DMS114 treated with DMSO at 0.1 percent for 48 hours (cell line): Measurements from ENCODE around the gene NPTXR.
A peak's percentile ranks its signal among the peaks of the same experiment; 100 is the strongest.

Experiments
- DNase-seq: peaks from one replicate; lab custom pipeline; 2025; ENCODE audit not compliant: unreplicated experiment; lab: John Stamatoyannopoulos, UW

NPTXR gene

GRCh38 chr22:38799265-38800002 is 44.4 kb downstream of the NPTXR start:
- DNase-seq = no peak

GRCh38 chr22:38798496-38798895 is 45.3 kb downstream of the NPTXR start:
- DNase-seq = no peak

- no peak for DNase-seq
These were observed 47.4 kb downstream of the NPTXR start for GRCh38 chr22:38796262-38796957.

GRCh38 chr22:38795569-38795968 is 48.3 kb downstream of the NPTXR start:
- DNase-seq = no peak

GRCh38 chr22:38793721-38794466 is 49.9 kb downstream of the NPTXR start, which contains the start of gene DNAL4:
DNAL4 (minus strand) TSS chr22:38794143; CDS start chr22:38782731, 11,412 bp downstream.
- peak; percentile 96 for DNase-seq

GRCh38 chr22:38793317-38793716 is 50.5 kb downstream of the NPTXR start:
- DNase-seq = no peak

- DNase-seq = no peak
These were observed 51.0 kb downstream of the NPTXR start for GRCh38 chr22:38792833-38793232.

GRCh38 chr22:38789606-38790005 is 54.2 kb downstream of the NPTXR start:
- DNase-seq = no peak

- no peak for DNase-seq
These were observed 55.0 kb downstream of the NPTXR start for GRCh38 chr22:38788846-38789245.

- DNase-seq = no peak
These were observed 55.6 kb downstream of the NPTXR start for GRCh38 chr22:38788021-38788816.

GRCh38 chr22:38786631-38787030 is 57.2 kb downstream of the NPTXR start:
- no peak for DNase-seq

- no peak for DNase-seq
These were observed 59.0 kb downstream of the NPTXR start for GRCh38 chr22:38784856-38785255.

GRCh38 chr22:38784035-38784434 is 59.8 kb downstream of the NPTXR start:
- DNase-seq = no peak

- DNase-seq = no peak
These were observed 60.7 kb downstream of the NPTXR start for GRCh38 chr22:38783095-38783615.

- no peak for DNase-seq
These were observed 61.3 kb downstream of the NPTXR start for GRCh38 chr22:38782402-38783094.

- no peak for DNase-seq
These were observed 62.8 kb downstream of the NPTXR start for GRCh38 chr22:38781033-38781432.

- DNase-seq = no peak
These were observed 66.6 kb downstream of the NPTXR start for GRCh38 chr22:38777087-38777671.

GRCh38 chr22:38776086-38776485 is 67.7 kb downstream of the NPTXR start:
- no peak for DNase-seq

- no peak for DNase-seq
These were observed 68.2 kb downstream of the NPTXR start for GRCh38 chr22:38775656-38776055.
